GM19324 (cell line): ENCODE results near the gene MYO3A.

ENCODE experiments used
- ATAC-seq: cut with Tn5 transposase; IDR thresholded peaks from one replicate; pipeline ENCODE4 v1.9.1; 2021; ENCODE audit warnings: mild to moderate bottlenecking, moderate library complexity; ENCODE audit not compliant: unreplicated experiment, low FRiP score

The MYO3A gene, protein sequence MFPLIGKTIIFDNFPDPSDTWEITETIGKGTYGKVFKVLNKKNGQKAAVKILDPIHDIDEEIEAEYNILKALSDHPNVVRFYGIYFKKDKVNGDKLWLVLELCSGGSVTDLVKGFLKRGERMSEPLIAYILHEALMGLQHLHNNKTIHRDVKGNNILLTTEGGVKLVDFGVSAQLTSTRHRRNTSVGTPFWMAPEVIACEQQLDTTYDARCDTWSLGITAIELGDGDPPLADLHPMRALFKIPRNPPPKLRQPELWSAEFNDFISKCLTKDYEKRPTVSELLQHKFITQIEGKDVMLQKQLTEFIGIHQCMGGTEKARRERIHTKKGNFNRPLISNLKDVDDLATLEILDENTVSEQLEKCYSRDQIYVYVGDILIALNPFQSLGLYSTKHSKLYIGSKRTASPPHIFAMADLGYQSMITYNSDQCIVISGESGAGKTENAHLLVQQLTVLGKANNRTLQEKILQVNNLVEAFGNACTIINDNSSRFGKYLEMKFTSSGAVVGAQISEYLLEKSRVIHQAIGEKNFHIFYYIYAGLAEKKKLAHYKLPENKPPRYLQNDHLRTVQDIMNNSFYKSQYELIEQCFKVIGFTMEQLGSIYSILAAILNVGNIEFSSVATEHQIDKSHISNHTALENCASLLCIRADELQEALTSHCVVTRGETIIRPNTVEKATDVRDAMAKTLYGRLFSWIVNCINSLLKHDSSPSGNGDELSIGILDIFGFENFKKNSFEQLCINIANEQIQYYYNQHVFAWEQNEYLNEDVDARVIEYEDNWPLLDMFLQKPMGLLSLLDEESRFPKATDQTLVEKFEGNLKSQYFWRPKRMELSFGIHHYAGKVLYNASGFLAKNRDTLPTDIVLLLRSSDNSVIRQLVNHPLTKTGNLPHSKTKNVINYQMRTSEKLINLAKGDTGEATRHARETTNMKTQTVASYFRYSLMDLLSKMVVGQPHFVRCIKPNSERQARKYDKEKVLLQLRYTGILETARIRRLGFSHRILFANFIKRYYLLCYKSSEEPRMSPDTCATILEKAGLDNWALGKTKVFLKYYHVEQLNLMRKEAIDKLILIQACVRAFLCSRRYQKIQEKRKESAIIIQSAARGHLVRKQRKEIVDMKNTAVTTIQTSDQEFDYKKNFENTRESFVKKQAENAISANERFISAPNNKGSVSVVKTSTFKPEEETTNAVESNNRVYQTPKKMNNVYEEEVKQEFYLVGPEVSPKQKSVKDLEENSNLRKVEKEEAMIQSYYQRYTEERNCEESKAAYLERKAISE (N-terminal part only)

GRCh38 chr10:25933653-25934608, at the start of gene MYO3A:
Gene MYO3A, plus strand, starts transcription at chr10:25934229. Its CDS starts 17,882 bp downstream, at chr10:25952111.
- no peak for ATAC-seq

DNA sequence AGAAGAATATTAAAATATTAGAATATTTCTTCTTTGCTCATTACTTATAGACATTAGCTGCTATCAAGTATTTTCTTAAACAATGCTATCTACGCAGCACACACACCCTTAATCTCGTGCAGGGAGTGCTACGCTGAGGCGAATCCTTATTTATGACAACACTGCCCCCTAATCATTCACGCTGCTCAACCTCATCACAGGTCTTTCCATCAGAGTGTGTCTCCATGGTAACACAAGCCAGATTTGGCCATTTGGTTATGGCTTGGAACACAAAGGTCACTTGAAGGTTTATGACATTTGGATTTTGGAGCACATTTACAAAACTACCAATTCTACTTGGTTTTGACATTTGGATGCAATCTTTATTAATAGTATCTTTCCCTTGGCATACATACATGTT, 45.4 kb upstream of the MYO3A start:
- ATAC-seq, result no peak

GRCh38 chr10:25890995-25891394, 43.0 kb upstream of the MYO3A start:
- no peak for ATAC-seq

GRCh38 chr10:25895856-25896255, 38.2 kb upstream of the MYO3A start:
- ATAC-seq, result no peak

DNA sequence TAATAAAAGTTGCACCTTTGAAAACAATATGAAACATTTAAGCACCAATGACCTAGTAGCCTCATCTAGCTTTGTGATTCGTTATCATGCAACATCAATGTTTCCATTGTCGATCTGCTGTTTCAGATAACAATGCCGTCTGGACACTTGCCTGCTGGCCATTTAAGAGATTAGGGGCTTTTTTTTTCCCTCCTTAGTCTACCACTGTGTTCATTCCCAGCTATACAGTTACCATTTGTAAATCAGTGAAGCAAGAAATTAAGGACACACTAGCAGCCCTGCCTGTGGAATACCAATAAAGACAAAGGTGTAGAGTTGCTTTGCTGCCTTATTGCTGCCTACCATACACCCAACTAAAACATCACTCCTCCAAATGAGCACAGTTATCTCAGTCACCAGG, 37.6 kb upstream of the MYO3A start:
- ATAC-seq, result no peak

GRCh38 chr10:25899304-25899703, 34.7 kb upstream of the MYO3A start:
- ATAC-seq, result no peak

DNA sequence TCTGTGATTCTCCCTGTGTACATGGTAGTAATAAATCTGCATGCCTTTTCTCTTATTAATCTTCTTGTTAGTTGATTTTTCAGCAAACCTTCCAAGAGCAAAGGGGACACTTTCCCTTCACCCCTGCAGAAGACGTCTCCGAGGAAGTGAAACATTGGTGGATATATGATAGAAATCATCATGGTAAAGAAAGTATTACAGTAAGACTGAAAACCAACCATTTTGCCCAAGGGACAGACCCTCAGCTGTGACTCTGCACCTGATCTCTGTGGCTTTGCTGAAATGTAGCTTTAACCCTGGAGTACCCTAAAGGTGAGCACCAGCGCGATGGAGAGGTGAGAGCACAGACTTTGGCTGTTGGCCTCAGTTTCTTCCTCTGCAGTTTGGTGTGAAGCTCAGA, 32.8 kb upstream of the MYO3A start:
- no peak for ATAC-seq

DNA sequence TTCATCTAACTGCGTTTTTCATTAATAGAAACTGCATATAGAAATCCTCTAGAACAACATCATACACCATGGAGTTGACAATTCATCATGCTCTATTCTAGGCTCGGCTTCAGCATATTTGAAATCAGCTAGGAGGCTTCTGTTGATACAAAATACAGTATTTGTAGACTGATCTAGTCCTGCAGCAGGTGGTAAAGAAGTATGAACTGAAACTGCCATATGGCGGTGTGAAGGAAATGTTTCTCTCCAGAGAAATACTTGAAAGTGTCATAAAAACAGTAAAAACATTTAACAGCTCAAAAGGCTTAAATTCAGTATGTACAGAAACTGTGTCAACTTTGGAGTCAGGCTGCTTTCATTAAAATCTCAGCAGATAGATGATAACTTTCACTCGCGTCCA, 32.0 kb upstream of the MYO3A start:
- peak; percentile 55 for ATAC-seq

GRCh38 chr10:25907261-25907660, 26.8 kb upstream of the MYO3A start:
- ATAC-seq, result no peak

- ATAC-seq, result no peak
These were observed 21.2 kb upstream of the MYO3A start for GRCh38 chr10:25912866-25913265.

GRCh38 chr10:25914776-25915175, 19.3 kb upstream of the MYO3A start:
- ATAC-seq, result no peak

DNA sequence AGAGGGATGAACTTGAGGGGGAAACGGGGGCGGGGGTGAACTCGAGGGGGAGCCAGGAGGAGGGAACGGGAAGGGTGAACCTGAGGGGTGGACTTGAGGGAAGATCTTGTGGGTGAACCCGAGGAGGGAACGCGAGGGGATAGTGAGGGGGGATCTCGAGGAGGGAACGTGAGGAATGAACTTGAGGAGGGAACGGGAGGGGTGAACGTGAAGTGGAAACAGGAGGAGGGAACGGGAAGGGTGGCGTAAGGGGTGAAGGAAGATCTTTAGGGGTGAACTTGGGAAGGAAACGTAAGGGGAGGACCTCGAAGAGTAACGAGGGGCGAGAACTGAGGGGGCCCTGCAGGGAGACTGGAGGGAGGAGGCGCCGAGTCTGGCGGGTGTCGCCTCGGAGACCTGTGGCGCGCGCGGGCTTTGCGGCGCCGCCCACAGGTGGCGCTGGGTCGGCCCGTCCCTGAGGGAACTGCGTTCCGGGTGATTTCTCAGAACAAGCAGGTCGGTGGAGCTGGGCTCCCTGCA, 651 bp downstream of the MYO3A start:
- ATAC-seq, result no peak

DNA sequence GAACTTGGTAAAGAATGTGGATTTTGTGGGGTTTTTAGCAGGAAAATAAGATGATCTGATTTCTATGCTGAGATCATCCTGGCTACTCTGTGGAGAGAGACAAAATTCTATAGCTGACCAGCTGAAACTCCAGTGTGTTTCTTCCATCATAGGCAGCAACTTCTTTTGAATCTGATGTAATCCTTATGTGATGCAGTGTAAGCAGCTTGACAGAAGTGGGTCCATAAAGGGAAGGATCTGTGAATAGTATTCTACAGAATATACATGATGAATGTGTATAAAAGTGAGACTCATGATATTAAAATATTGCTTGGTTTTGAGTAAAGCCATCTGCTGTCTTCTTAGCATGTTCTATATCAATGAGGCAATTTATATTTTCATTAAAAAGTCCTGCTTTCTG, 4.4 kb downstream of the MYO3A start:
- ATAC-seq, result no peak

DNA sequence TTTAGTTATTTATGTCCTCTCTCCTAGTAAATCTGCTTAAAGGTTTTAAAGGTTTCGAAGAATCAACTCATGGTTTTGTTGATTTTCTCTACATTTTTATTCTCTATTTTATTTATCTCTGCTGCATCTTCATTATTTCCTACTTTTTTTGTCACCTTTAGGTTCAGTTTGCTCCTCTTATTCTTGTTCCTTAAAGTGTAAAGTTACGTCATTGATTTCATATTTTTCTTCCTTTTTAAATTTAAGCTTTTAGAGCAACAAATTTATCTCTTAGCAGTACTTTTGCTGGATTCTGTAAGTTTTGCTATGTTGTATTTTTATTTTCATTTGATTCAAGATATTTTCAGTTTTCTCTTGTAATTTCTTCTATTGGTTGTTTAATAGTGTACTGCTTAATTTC, 10.7 kb downstream of the MYO3A start:
- no peak for ATAC-seq

- ATAC-seq, result no peak
These were observed 18.8 kb downstream of the MYO3A start for GRCh38 chr10:25952857-25953256.

GRCh38 chr10:25954851-25955250, 20.8 kb downstream of the MYO3A start:
- no peak for ATAC-seq

DNA sequence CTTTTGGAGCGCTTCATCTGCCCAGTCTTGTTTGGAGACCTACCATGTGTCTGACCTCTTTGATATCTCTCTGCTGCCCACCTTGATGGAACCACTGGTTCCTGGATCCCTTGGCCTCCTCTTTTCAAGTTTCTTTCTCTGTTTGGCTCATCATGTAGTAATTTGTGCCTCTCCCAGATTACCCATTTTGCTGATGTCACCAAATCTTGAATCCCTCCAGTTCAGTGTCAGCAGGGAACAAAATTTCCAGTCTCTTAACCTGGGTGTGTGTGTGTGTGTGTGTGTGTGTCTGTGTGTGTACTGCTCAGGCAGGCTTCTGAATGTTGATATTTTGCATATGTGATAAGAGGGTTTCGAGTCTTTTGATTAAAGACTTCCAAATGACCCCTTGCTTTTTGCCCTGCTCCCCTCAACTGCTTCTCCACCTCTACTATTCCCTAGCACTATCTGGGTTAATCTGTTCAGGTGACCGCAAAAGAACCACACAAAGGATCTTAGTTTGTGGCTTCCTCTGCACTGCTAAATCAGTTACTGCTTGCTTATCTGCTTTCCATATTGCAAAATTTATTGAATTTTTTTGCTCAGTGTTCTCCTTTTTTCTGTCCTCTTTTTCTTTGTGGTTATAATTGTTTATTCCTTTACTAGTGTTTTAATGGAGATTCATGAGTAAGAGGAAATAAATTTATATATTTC, 25.7 kb downstream of the MYO3A start:
- no peak for ATAC-seq

DNA sequence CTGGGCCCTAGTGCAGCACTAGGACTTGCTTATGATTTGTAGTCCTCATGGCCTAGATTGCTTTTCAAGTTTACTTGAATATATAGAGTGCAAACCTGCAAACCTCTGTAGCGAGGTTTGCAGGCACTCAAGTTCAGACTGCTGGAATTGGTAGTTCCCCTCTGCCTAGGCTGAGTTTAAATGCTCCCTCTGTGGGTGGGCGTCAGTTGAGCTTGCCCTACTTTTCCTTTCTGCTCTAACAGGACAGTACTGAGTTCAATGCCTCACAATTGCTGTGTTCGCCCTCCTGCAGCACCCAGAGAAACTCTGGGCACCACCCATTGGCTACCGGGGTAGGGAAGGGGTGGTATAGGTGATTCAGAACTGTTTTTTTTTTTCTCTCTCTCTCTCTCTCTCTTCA, 31.6 kb downstream of the MYO3A start:
- no peak for ATAC-seq

- no peak for ATAC-seq
These were observed 32.8 kb downstream of the MYO3A start for GRCh38 chr10:25966844-25967243.
